Muscle of back (tissue), 11 donors: Measurements from ENCODE around the gene ZBTB49. TPM values are rescaled to one million over a fixed set of nuclear protein-coding genes. Genes with fewer than 3 reads are reported as not detected.

ENCODE experiments used
- DNase-seq, 3 donors: peaks; one replicate each; pipeline versions ENCODE4 v3.0.0 to v3.0.0-alpha.2; 2013
- polyA plus RNA-seq, 10 donors: library from polyadenylated mRNA; unstranded; fragments of 120-200 nt; gene quantifications; one replicate each; pipeline ENCODE4 v1.2.1, GENCODE V29; 2013; ENCODE audit not compliant: insufficient read length in 10 of 10

ZBTB49 gene
- polyA plus RNA-seq, 10 donors: 3.9 to 6.7 (median 5.3) TPM

DNA sequence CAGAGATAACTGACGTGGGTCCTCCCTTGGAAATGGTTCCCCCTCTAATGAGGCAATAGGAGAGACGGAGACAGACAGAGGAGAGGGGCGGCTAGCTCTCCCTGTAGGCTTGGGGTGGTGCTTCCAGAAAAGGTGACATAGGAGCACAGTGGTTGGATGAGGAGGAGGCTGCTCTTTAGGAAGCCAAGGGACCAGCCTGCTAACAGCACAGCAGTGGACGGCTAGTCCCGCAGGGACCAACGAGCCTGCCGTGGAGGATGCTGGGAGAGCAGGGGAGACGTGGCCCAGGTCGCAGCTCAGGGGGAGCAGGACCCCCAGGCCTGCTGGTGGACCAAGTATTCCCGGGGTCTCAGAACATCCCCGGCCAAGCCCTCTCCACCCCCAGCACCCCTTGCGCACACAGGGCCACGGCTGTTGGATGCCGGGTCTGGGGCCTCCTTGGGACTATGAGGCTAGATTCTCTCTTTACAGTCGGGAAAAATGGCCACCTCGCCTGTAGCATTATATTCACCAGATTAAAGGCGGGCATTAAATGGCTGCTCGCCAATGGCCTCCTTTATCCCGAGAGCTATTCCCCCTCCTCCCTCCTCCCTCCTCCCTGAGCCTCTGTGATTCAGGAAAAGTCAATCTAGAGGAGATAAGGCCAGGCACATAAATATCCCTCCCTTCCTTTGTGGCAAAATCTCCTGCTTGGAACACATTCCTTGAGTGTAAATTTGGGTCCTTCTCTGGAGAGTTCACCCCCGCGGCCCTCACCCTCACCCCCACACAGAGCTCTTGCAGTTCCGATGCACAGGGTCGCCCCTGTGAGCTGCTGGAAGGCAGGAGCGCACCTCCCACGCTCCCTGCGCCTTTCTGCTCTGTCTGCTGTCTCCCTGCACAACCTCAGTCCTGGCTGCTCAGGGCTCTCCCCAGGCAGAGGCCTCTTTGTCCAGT is 66.3 kb downstream of the ZBTB49 start:
- peak in 1 of 3 donors; percentile 12 for DNase-seq

DNA sequence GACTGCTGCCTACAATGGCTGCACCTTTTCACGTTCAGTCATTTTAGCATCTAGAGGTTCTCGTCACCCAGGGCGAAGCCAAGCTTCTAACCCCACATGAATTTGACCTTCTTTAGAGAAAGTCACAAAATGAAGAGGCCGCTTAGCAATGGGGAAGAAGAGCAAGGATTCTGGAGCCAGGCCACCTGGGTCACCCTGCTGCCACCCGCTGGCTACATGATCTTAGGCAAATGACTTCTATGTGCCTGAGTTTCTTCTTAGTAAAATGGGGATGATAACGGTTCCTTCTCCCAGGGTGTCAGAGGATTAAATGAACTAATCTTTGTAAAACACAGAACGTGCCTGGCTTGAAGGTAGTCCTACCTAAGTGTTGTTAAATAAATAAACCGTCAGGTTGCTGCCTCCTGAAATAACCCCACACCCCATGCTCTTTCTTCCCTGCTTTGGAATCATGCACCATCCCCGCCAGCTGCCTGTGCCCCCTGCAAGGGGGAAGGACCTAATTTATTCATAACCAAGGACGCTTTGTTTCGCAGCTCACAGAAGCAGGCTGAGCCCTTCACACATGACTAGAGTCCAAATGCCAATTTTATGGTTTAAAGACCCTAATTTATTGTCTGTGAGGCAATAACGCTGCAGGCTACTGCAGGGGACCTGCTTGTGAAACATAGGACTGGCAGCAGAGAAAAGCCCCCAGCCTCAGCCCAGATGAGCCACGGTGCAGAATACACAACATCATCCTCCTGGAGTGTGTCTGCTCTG is 68.2 kb downstream of the ZBTB49 start:
- no peak for DNase-seq

DNA sequence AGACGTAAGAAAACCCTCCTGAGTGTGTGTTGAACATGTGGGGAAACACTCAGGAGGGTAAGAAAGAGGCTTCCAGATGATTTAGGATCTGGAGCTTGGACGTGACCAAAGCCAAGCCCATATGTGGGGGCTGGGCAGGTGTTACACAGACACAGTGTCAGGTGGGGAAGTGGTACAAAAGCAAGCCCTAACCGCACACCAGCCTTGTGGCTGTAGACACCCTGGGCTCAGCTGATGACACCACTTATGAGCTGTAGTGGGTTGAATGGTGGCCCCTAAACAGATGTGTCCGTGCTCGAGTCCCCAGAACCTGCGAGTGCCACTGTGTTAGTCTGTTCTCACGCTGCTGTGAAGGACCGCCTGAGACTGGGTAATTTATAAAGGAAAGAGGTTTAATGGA is 71.8 kb downstream of the ZBTB49 start:
- DNase-seq: no peak

DNA sequence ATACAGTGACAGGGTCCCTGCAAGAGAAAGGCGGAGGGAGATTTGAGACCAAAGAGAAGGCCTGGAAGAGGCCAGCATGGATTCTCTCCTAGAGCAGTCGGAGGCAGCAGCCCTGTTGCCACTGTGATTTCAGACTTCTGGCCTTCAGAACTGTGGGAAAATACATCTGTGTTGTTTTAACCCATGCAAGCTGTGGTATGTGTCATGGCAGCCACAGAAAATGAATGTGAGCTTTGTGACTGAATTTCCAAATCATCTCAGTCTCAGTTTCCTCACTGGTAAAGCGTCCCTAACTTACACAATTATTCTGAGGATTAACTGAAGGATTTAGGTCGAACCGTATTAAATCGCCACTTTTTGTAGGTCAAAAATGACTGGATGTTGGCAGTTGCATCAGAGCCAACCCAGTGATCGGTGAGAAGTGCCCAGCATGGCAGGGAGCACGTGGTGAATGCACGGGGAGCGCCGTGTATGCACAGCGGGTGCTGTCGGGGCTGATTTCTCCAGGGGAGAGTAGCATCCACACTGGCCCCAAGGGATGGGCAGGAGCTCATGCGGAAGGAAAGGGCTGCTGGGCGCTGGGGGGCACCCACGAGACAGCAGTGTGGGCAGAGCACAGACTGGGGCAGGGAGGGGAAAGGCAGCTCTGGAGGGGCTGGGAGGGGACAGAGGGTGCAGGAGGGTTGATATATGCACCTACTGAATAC is 73.1 kb downstream of the ZBTB49 start:
- DNase-seq: no peak

DNA sequence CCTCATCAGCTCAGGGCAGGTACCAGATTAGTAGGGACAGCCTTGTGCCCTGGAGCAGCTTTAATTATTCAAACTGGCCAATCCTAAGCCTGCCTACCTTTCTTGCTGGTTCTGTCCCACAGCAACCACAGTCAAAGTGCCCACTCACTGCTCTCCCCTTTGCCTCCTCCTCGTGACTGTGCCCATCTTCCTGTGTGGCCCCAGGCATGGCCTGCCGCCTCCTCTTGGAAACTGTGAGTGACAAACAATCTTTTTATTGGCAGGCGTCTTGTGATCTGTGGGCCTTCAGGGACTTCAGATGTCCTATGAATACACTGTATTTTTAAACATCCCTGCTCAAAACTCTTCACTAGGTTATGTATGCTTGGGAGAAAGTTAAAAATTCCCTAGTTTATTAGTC is 74.0 kb downstream of the ZBTB49 start:
- no peak for DNase-seq

DNA sequence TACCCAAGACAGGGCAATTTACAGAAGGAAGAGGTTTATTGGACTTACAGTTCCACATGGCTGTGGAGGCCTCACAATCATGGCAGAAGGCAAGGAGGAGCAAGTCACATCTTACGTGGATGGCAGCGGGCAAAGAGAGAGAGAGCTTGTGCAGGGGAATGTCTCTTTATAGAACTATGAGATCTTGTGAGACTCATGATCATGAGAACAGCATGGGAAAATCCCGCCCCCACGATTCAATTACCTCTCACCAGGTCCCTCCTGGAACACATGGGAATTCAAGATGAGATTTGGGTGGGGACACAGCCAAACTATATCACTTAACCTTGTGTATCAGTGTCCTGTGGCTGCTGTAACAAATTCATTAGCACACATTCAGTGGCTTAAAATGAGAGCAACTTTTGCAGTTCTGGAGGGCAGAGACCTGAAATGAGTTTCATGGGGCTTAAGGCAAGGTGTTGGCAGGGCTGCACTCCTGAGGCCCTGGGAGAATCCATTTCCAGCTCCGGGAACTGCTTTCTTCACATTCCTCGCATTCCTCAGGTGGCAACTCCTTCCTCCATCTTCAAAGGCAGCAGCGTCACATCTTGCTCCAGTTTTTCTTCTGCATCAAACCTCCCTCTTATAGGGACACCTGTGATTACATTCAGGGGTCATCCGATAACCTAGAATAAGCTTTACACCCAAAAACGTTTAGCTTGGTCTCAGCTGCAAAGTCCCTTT is 74.6 kb downstream of the ZBTB49 start:
- DNase-seq: no peak

DNA sequence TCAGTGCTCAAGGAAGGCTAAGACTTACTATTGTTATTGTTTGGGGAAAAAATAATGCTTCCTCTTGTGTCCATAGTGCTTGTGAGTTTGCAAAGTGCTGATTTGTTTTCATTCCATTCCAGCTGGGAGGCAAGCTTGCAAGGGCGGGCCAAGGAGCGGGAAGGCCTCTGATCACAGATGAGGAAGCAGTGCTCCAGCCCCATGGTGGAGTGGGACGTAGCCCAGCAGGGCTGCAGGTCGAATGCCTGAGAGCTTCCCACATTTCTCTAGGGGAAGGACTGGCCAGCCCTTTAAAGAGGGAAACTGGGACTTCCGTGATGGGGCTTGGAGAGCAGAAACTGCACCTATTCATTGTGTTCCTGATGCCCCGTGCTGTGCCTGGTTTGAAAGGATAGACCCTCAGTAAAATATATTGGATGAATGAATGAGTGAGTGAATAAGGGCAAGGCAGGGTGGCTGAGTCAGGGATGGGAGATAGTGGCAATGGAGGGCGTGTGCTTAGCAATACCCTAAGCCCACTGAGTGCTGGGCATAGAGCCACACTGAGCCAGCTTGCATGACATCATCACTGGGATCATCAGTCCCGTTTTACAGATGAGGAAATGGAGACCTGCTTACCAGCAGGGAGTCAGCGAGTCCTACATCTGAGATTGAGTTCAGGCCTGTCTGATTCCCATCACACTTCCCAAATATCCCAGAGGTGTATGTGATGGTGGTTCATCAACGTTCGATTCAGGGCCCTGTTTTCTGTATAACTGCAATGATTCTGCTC is 78.9 kb downstream of the ZBTB49 start:
- no peak for DNase-seq

Other genes starting within 250 kb of the ZBTB49 start
- not detected for gene OTOP1, start 63.3 kb upstream of the ZBTB49 start, polyA plus RNA-seq
- gene TMEM128, start 42.0 kb upstream of the ZBTB49 start, polyA plus RNA-seq: 10 to 100 TPM; 17.9 to 25.7 (median 21.1) TPM
- gene LYAR, start 97 bp upstream of the ZBTB49 start, polyA plus RNA-seq: 10 to 100 TPM; 13.4 to 18.2 (median 16.0) TPM
- 10 to 100 TPM in 2 of 10 donors, 1 to 10 TPM in 8; 1.3 to 19.7 (median 3.0) TPM for gene NSG1, start 96.9 kb downstream of the ZBTB49 start, polyA plus RNA-seq